HFFc6 (cell line): ENCODE results near the gene KCMF1. TPM values are rescaled to one million over a fixed set of nuclear protein-coding genes. Genes with fewer than 3 reads are reported as not detected.

Experiments
- DNase-seq: peaks from one replicate; pipeline ENCODE4 v3.0.0-alpha.2; 2018
- H3K27ac Mint-ChIP-seq: 2 replicates; pipeline ENCODE4 v1.8.0; 2020; ENCODE audit warnings: mild to moderate bottlenecking, mixed read lengths
- H3K27me3 Mint-ChIP-seq: 2 replicates; pipeline ENCODE4 v1.8.0; 2021; ENCODE audit warnings: mild to moderate bottlenecking, moderate library complexity, mixed read lengths; ENCODE audit not compliant: insufficient read depth
- H3K36me3 Mint-ChIP-seq: 2 replicates; pipeline ENCODE4 v1.8.0; 2021; ENCODE audit warnings: low read depth, mixed read lengths
- H3K4me1 Mint-ChIP-seq: 2 replicates; pipeline ENCODE4 v1.8.0; 2020; ENCODE audit warnings: low read depth, mixed read lengths
- H3K4me3 Mint-ChIP-seq: 2 replicates; pipeline ENCODE4 v1.8.0; 2020; ENCODE audit warnings: mild to moderate bottlenecking, moderate library complexity, mixed read lengths
- H3K9me3 Mint-ChIP-seq: 2 replicates; pipeline ENCODE4 v1.8.0; 2020; ENCODE audit warnings: mild to moderate bottlenecking, mixed read lengths
- CTCF ChIP-seq: fragments of 200-600 bp; sonication (generic); IDR thresholded peaks from 2 replicates; pipeline ENCODE4 v1.5.0; 2021; ENCODE audit warnings: antibody characterized with exemption, mild to moderate bottlenecking
- long read RNA-seq: library from polyadenylated mRNA; unstranded; transcript quantifications from one replicate; pipeline ENCODE4 v2.0.0, GENCODE V29; 2019
- total RNA-seq, 6 experiments: library from RNA; stranded (reverse); fragmentation: NEBNext Ultra II Directional; extraction: Animal tissue kit (Norgen Biotek cat#: 25700); gene quantifications; 2 replicates in 1 of 6; 3 replicates in 5 of 6; pipeline ENCODE4 v1.2.3, GENCODE V29; 2021

The KCMF1 gene
- total RNA-seq, result 100 to 1,000 TPM in 4 of 6 experiments, 10 to 100 TPM in 2; 95.7 to 105 (median 101) TPM
- long read RNA-seq, full-length matches to known transcripts, result 17 of 28 reads
- long read RNA-seq, partial matches to known transcripts, result 4 of 28 reads
- long read RNA-seq, other reads (novel, unspliced or antisense), result 7 of 28 reads

- Mint-ChIP-seq H3K4me1 (peaks cover 47% of the 10 kb centered on the region), H3K27ac (peak within 1 kb of the TSS; percentile 98), H3K27me3 (peaks cover 2% of the 10 kb centered on the region), H3K36me3 (peaks cover 48% of the 10 kb centered on the region), H3K9me3 (no peaks in the 10 kb centered on the region), H3K4me3 (peak within 1 kb of the TSS; percentile 99)
- DNase-seq, result peak; percentile 55
- TF ChIP-seq CTCF, result no peak
These were observed at the start of gene KCMF1 for GRCh38 chr2:84970868-84971509. Gene KCMF1, plus strand, starts transcription at chr2:84971161. Its CDS starts 291 bp downstream, at chr2:84971452.

- no peak overlapping the region for H3K4me3 Mint-ChIP-seq
These were observed 48.0 kb upstream of the KCMF1 start for GRCh38 chr2:84923009-84923408.

GRCh38 chr2:84924173-84925106, 46.5 kb upstream of the KCMF1 start:
- Mint-ChIP-seq H3K36me3 (no peaks in the 10 kb centered on the region), H3K9me3 (no peaks in the 10 kb centered on the region), H3K4me3 (peak overlapping the region; percentile 6; the same call in 1 of the 2 replicates), H3K4me1 (peaks cover 58% of the 10 kb centered on the region), H3K27me3 (no peaks in the 10 kb centered on the region), H3K27ac (peak overlapping the region; percentile 47)
- peak; percentile 70 for DNase-seq
- TF ChIP-seq CTCF, result no peak

More at GRCh38 chr2:84923009-84923408, 48.0 kb upstream of the KCMF1 start:
- no peak overlapping the region for H3K27ac Mint-ChIP-seq
- H3K9me3 Mint-ChIP-seq, result no peaks in the 10 kb centered on the region
- H3K27me3 Mint-ChIP-seq, result no peaks in the 10 kb centered on the region
- peaks cover 69% of the 10 kb centered on the region for H3K4me1 Mint-ChIP-seq
- no peak for TF ChIP-seq CTCF
- DNase-seq, result no peak
- no peaks in the 10 kb centered on the region for H3K36me3 Mint-ChIP-seq

- H3K27ac Mint-ChIP-seq, result peak overlapping the region; percentile 63
- H3K4me3 Mint-ChIP-seq, result peak overlapping the region; percentile 89; the same call in 1 of the 2 replicates
- no peak for DNase-seq
- TF ChIP-seq CTCF, result no peak
- no peaks in the 10 kb centered on the region for H3K9me3 Mint-ChIP-seq
- H3K36me3 Mint-ChIP-seq, result no peaks in the 10 kb centered on the region
- peaks cover 49% of the 10 kb centered on the region for H3K4me1 Mint-ChIP-seq
- no peaks in the 10 kb centered on the region for H3K27me3 Mint-ChIP-seq
These were observed 45.6 kb upstream of the KCMF1 start for GRCh38 chr2:84925336-84925723.

GRCh38 chr2:84925724-84926376, 45.1 kb upstream of the KCMF1 start:
- peak overlapping the region; percentile 89 for H3K4me3 Mint-ChIP-seq
- H3K36me3 Mint-ChIP-seq, result no peaks in the 10 kb centered on the region
- H3K27me3 Mint-ChIP-seq, result no peaks in the 10 kb centered on the region
- no peaks in the 10 kb centered on the region for H3K9me3 Mint-ChIP-seq
- peaks cover 44% of the 10 kb centered on the region for H3K4me1 Mint-ChIP-seq
- H3K27ac Mint-ChIP-seq, result peak overlapping the region; percentile 82
- peak; percentile 94 for DNase-seq
- peak; percentile 100 for TF ChIP-seq CTCF
